Measurements from ENCODE around the gene HIVEP2. TPM values are rescaled to one million over a fixed set of nuclear protein-coding genes. Genes with fewer than 3 reads are reported as not detected.

Gene HIVEP2, protein sequence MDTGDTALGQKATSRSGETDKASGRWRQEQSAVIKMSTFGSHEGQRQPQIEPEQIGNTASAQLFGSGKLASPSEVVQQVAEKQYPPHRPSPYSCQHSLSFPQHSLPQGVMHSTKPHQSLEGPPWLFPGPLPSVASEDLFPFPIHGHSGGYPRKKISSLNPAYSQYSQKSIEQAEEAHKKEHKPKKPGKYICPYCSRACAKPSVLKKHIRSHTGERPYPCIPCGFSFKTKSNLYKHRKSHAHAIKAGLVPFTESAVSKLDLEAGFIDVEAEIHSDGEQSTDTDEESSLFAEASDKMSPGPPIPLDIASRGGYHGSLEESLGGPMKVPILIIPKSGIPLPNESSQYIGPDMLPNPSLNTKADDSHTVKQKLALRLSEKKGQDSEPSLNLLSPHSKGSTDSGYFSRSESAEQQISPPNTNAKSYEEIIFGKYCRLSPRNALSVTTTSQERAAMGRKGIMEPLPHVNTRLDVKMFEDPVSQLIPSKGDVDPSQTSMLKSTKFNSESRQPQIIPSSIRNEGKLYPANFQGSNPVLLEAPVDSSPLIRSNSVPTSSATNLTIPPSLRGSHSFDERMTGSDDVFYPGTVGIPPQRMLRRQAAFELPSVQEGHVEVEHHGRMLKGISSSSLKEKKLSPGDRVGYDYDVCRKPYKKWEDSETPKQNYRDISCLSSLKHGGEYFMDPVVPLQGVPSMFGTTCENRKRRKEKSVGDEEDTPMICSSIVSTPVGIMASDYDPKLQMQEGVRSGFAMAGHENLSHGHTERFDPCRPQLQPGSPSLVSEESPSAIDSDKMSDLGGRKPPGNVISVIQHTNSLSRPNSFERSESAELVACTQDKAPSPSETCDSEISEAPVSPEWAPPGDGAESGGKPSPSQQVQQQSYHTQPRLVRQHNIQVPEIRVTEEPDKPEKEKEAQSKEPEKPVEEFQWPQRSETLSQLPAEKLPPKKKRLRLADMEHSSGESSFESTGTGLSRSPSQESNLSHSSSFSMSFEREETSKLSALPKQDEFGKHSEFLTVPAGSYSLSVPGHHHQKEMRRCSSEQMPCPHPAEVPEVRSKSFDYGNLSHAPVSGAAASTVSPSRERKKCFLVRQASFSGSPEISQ (N-terminal part only)
- 3.6 and 4.2 TPM in 2 replicates for total RNA-seq (2021)
- long read RNA-seq, partial matches to known transcripts, result 2 of 4 reads
- long read RNA-seq, other reads (novel, unspliced or antisense), result 2 of 4 reads

DNA sequence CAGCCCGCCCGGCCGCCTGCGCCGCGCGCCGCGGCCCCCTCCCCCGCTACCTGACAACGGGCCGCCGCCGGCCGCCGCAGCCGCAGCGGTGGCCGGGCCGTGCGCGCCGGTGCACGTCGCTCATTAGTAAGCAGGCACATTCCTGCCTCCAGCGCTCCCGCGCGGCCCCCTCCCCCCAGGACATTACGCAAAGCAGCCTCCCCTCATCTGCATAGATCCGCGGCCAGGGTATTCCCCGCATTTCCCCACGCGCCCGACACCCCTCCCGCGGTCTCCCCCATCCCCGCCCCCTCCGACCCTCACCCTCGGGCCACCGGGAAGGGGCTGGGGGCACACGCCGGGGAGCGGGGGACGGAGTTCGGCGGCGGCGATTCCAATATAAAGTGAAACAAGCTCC is at the start of gene HIVEP2:
Gene HIVEP2, minus strand, starts transcription at position 128 of the 397 bp plus-strand sequence. CDS start 170,438 bp downstream, outside the sequence.
- H3K18ac ChIP-seq (ENCODE audit: insufficient read length, low read depth, low read length), result peak within 1 kb of the TSS; percentile 95
- H2BK15ac ChIP-seq (ENCODE audit: low read depth, low read length), result no peak within 1 kb of the TSS
- no peaks in the 10 kb centered on the region for H4K20me1 ChIP-seq (ENCODE audit: control insufficient read depth, insufficient read depth, insufficient read length)
- H3K4me2 ChIP-seq (ENCODE audit: insufficient read depth, insufficient read length, low read length), result peak within 1 kb of the TSS; percentile 100
- Mint-ChIP-seq H3K9me3 (peaks cover 0 to 2% of the 10 kb centered on the region in 2 experiments; a peak in 2 of 5 replicates), H3K36me3 (ENCODE audit: insufficient read depth in 1 of 3, low read depth in 3 of 3) (no peaks in the 10 kb centered on the region), H3K27ac (peak within 1 kb of the TSS; percentile 97 to 99 (median 98)), H3K4me3 (peak within 1 kb of the TSS; percentile 91 to 100), H3K4me1 (peaks cover 17 to 22% of the 10 kb centered on the region in 2 experiments), H3K27me3 (ENCODE audit: low read depth) (peaks cover 22% of the 10 kb centered on the region)
- no peak within 1 kb of the TSS; the same call in 1 of the 2 replicates for H3K4ac ChIP-seq (ENCODE audit: low read depth, low read length)
- no peak within 1 kb of the TSS for H4K91ac ChIP-seq (ENCODE audit: insufficient read length, low read depth, low read length)
- peaks cover 22% of the 10 kb centered on the region for H3K23me2 ChIP-seq (ENCODE audit: insufficient read length, low read depth, low read length, poor library complexity, severe bottlenecking)
- no peak within 1 kb of the TSS for H2BK120ac ChIP-seq (ENCODE audit: low read depth, low read length, poor library complexity, severe bottlenecking)
- no peaks in the 10 kb centered on the region for H3K27me3 ChIP-seq (ENCODE audit: insufficient read depth, low read length)
- no peak within 1 kb of the TSS for H2AFZ ChIP-seq (ENCODE audit: low read length)
- H3K9me3 ChIP-seq (ENCODE audit: control insufficient read depth, low read depth, low read length), result no peaks in the 10 kb centered on the region
- peak within 1 kb of the TSS; percentile 86 for H3K9ac ChIP-seq (ENCODE audit: extremely low read depth, insufficient read length, low read length)
- H3K23ac ChIP-seq (ENCODE audit: insufficient read length, low read depth, low read length), result no peak within 1 kb of the TSS
- H3K79me1 ChIP-seq (ENCODE audit: insufficient read depth, low read depth, low read length, poor library complexity, severe bottlenecking), result no peaks in the 10 kb centered on the region
- peak; percentile 86 for DNase-seq
- no CpG with 5 or more reads among the region's 50 CpGs for WGBS (ENCODE audit: extremely low coverage, insufficient read length, low lambda C conversion rate)
- H3K79me2 ChIP-seq (ENCODE audit: insufficient read depth, low read length), result peaks cover 2% of the 10 kb centered on the region; the same call in 1 of the 2 replicates
- no peak for TF ChIP-seq CTCF (conservative IDR thresholded peaks at IDR 0.05)
- no peak within 1 kb of the TSS for H2AK5ac ChIP-seq (ENCODE audit: insufficient read length, low read length)
- H3K56ac ChIP-seq (ENCODE audit: insufficient read length, low read depth, low read length), result no peak within 1 kb of the TSS
- peak within 1 kb of the TSS; percentile 71 for H2BK12ac ChIP-seq (ENCODE audit: insufficient read length, low read depth, low read length)
- no peak within 1 kb of the TSS for H4K8ac ChIP-seq (replicated peaks; ENCODE audit: insufficient read length, low read depth, low read length)
- no peak within 1 kb of the TSS for H2BK20ac ChIP-seq (ENCODE audit: low read depth, low read length, poor library complexity, severe bottlenecking)
- H3K4me1 ChIP-seq (ENCODE audit: insufficient read depth, low read length), result no peaks in the 10 kb centered on the region; the same call in 1 of the 2 replicates
- H3K14ac ChIP-seq (ENCODE audit: insufficient read depth, low read length), result peak within 1 kb of the TSS; percentile 94
- no peak within 1 kb of the TSS for H2BK5ac ChIP-seq (ENCODE audit: insufficient read length, low read length)
- peak within 1 kb of the TSS; percentile 37 for H3K27ac ChIP-seq (ENCODE audit: insufficient read length, low read depth, low read length)
- peak within 1 kb of the TSS; percentile 89 for H4K5ac ChIP-seq (ENCODE audit: insufficient read length, low read depth, low read length)
- no peak within 1 kb of the TSS for H3T11ph ChIP-seq (ENCODE audit: low read length)
